ENCODE measurements around the gene UQCR11.

GRCh38 chr19:1624458-1624857, 19.2 kb upstream of the UQCR11 start:
- TF ChIP-seq POLR2AphosphoS5 (IDR thresholded peaks at IDR 0.05; ENCODE audit: borderline replicate concordance, low read depth, low read length) (no peak), EZH2 (IDR thresholded peaks at IDR 0.05) (no peak), FOXP2 (optimal IDR thresholded peaks at IDR 0.05; ENCODE audit: control extremely low read depth, extremely low read length, insufficient read depth) (no peak)

Data from SK-N-MC (cell line).